ENCODE data around the gene PCGF3.
"Not testable (repeated sequence)": the region's sequence is repeated elsewhere in the genome, so short reads cannot be mapped to it uniquely, and the experiment has no call there.

The PCGF3 gene

DNA sequence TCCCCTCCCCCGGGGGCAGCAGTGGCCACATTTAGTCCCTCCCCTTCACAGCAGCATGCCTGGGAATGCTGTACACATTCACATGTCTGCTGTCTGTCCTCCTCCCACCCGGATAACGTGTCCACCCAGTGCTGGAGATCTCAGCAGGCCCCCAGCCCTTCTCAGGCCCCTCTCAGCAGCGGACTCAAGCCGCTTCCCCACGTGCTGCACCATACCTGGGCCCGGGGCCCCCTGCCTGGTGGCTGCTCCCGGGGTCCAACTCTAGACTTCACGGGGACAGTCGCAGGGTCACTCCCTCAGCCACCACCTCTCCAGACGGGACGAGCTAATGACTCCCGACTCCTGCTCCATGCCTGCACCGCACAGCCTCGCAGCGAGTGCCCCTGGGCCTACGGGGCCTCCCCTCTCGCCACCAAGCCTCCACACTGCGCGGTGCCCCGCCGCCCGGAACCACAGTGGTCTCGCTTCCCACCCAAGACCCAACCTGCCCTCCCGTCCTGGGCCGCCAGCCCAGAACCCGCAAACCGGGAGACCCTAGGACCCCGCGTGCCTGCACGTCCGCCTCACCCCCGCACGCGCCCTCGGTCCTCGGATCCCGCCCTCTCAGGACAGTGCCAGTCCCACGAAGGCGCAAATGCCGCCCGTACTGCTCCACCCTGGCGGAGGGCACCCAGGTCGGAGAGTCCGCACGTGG, 1.3 kb upstream of the PCGF3 start:
- H3K9ac ChIP-seq (ENCODE audit: low read length in 5 of 5) = no peak overlapping the region
- H3K36me3 ChIP-seq (ENCODE audit: control insufficient read depth in 5 of 5, insufficient read depth in 5 of 5, low read length in 5 of 5) = no peaks in the 10 kb centered on the region
- no peaks in the 10 kb centered on the region for H3K27me3 ChIP-seq (ENCODE audit: control insufficient read depth in 5 of 5, insufficient read depth in 4 of 5, low read length in 5 of 5)
- peaks cover 4 to 49% (median 34%) of the 10 kb centered on the region in 5 donors for H3K4me1 ChIP-seq (ENCODE audit: control insufficient read depth in 5 of 5, insufficient read depth in 5 of 5, low read length in 5 of 5)
- no peaks in the 10 kb centered on the region for H3K9me3 ChIP-seq (ENCODE audit: control insufficient read depth in 5 of 5, low read length in 5 of 5)
- no peak overlapping the region for H3K4me3 ChIP-seq (ENCODE audit: low read depth in 1 of 5, low read length in 5 of 5)
- no peak overlapping the region for H3K27ac ChIP-seq (ENCODE audit: low read depth, low read length)

DNA sequence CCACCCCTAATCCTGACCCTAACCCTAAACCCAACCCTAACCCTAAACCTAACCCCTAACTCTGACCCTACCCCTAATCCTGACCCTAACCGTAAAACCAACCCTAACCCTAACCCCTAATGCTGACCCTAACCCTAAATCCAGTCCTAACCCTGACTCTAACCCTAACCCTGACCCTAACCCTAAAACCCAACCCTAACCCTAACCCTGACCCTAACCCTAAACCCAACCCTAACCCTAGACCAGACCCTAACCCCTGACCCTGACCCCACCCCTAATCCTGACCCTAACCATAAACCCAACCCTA, 708 bp upstream of the PCGF3 start:
- H3K27ac ChIP-seq (ENCODE audit: low read depth, low read length) = no peak overlapping the region
- H3K36me3 ChIP-seq (ENCODE audit: control insufficient read depth in 5 of 5, insufficient read depth in 5 of 5, low read length in 5 of 5) = no peaks in the 10 kb centered on the region
- peaks cover 4 to 47% (median 33%) of the 10 kb centered on the region in 5 donors for H3K4me1 ChIP-seq (ENCODE audit: control insufficient read depth in 5 of 5, insufficient read depth in 5 of 5, low read length in 5 of 5)
- H3K27me3 ChIP-seq (ENCODE audit: control insufficient read depth in 5 of 5, insufficient read depth in 4 of 5, low read length in 5 of 5) = no peaks in the 10 kb centered on the region
- H3K9ac ChIP-seq (ENCODE audit: low read length in 5 of 5) = peak overlapping the region in 4 of 5 donors; percentile 68 to 87 (median 82)
- no peaks in the 10 kb centered on the region for H3K9me3 ChIP-seq (ENCODE audit: control insufficient read depth in 5 of 5, low read length in 5 of 5)
- H3K4me3 ChIP-seq (ENCODE audit: low read depth in 1 of 5, low read length in 5 of 5) = peak overlapping the region; percentile 69 to 83 (median 77)

DNA sequence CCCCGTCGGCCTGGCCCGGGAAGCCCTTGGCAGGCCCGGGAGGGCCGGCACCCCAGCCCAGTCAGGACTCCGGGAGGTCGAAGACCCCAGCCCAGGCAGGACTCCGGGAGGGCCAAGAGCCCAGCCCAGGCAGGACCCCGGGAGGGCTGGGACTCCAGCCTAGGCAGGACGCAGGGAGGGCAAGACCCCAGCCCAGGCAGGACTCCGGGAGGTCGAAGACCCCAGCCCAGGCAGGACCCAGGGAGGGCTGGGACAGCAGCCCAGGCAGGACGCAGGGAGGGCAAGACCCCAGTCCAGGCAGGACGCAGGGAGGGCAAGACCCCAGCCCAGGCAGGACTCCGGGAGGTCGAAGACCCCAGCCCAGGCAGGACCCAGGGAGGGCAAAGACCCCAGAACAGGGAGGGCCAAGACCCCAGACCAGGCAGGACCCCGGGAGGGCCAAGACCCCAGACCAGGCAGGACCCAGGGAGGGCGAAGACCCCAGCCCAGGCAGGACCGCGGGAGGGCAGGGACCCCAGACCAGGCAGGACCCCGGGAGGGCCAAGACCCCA, 526 bp downstream of the PCGF3 start:
- H3K36me3 ChIP-seq (ENCODE audit: control insufficient read depth in 5 of 5, insufficient read depth in 5 of 5, low read length in 5 of 5); H3K27me3 ChIP-seq (ENCODE audit: control insufficient read depth in 5 of 5, insufficient read depth in 4 of 5, low read length in 5 of 5); H3K9me3 ChIP-seq (ENCODE audit: control insufficient read depth in 5 of 5, low read length in 5 of 5): not testable (repeated sequence)
- peak overlapping the region; percentile 29 to 83 (median 78) for H3K4me3 ChIP-seq (ENCODE audit: low read depth in 1 of 5, low read length in 5 of 5)
- H3K9ac ChIP-seq (ENCODE audit: low read length in 5 of 5) = peak overlapping the region; percentile 93 to 100 (median 97)
- peak overlapping the region; percentile 57 for H3K27ac ChIP-seq (ENCODE audit: low read depth, low read length)
- H3K4me1 ChIP-seq (ENCODE audit: control insufficient read depth in 5 of 5, insufficient read depth in 5 of 5, low read length in 5 of 5) = peaks cover 4 to 51% (median 36%) of the 10 kb centered on the region in 5 donors

DNA sequence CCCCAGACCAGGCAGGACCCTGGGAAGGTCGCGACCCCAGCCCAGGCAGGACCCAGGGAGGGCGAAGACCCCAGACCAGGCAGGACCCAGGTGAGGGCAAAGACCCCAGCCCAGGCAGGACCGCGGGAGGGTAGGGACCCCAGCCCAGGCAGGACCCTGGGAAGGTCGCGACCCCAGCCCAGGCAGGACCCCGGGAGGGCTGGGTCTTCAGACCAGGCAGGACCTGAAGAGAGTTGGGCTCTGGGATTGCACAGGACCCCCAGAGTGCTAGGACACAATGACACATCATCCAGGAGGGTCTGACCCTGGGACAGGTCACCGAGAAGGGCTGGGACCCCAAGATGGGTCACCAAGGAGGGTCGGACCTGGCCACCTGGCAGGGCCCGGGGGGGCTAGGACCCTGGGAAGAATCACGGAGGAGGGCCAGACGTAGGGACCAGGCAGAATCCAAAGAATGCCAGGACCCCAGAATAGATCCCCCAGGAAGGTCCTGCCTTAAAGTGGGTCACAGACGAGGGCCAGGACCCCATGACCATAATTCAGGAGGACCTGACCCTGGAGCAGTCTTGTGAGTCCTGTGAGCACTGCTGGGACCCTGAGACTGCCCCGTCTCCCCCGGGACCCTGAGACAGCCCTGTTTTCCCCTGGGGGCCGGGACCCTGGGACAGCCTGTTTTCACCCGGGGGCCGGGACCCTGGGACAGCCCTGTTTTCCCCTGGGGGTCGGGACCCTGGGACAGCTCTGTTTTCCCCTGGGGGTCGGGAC, 1.4 kb downstream of the PCGF3 start:
- Histone ChIP-seq H3K9ac (ENCODE audit: low read length in 5 of 5) (peak overlapping the region; percentile 68 to 100 (median 93)), H3K4me1 (ENCODE audit: control insufficient read depth in 5 of 5, insufficient read depth in 5 of 5, low read length in 5 of 5) (peaks cover 4 to 51% (median 36%) of the 10 kb centered on the region in 5 donors), H3K36me3 (ENCODE audit: control insufficient read depth in 5 of 5, insufficient read depth in 5 of 5, low read length in 5 of 5) (peaks cover 0 to 6% (median 0%) of the 10 kb centered on the region in 5 donors), H3K9me3 (ENCODE audit: control insufficient read depth in 5 of 5, low read length in 5 of 5) (no peaks in the 10 kb centered on the region), H3K27ac (ENCODE audit: low read depth, low read length) (no peak overlapping the region), H3K27me3 (ENCODE audit: control insufficient read depth in 5 of 5, insufficient read depth in 4 of 5, low read length in 5 of 5) (no peaks in the 10 kb centered on the region), H3K4me3 (ENCODE audit: low read depth in 1 of 5, low read length in 5 of 5) (peak overlapping the region; percentile 40 to 83 (median 57))

DNA sequence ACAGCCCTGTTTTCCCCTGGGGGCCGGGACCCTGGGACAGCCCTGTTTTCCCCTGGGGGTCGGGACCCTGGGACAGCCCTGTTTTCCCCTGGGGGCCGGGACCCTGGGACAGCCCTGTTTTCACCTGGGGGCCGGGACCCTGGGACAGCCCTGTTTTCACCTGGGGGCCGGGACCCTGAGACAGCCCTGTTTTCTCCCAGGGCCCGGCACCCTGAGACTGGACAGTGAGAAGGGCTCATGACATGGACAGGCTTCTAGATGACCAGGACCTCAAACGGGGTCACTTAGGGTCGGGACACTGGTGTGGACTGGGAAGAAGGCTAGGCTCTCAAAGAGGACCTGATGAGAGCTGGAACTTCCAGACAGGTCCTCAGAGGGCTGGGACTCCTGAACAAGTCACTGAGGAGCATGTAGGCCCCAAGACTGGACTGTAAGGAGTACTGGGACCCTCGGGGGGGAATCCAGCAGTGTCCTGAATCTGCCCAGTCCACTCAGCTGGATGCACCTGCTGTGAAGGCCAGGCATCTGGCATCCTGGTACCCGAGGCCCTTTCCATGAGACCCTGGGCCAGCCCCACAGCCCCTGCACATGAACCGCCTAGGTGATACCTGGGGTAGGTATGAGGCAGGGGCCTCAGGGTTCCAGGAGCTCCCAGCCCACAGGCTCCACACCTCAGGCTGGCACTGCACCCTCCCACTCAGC, 2.4 kb downstream of the PCGF3 start:
- Histone ChIP-seq H3K9ac (ENCODE audit: low read length in 5 of 5) (peak overlapping the region in 3 of 5 donors; percentile 39 to 46 (median 44)), H3K4me1 (ENCODE audit: control insufficient read depth in 5 of 5, insufficient read depth in 5 of 5, low read length in 5 of 5) (peaks cover 4 to 51% (median 39%) of the 10 kb centered on the region in 5 donors), H3K9me3 (ENCODE audit: control insufficient read depth in 5 of 5, low read length in 5 of 5) (no peaks in the 10 kb centered on the region), H3K4me3 (ENCODE audit: low read depth in 1 of 5, low read length in 5 of 5) (peak overlapping the region in 3 of 5 donors; percentile 3 to 39 (median 24)), H3K27ac (ENCODE audit: low read depth, low read length) (no peak overlapping the region), H3K36me3 (ENCODE audit: control insufficient read depth in 5 of 5, insufficient read depth in 5 of 5, low read length in 5 of 5) (peaks cover 0 to 6% (median 0%) of the 10 kb centered on the region in 5 donors), H3K27me3 (ENCODE audit: control insufficient read depth in 5 of 5, insufficient read depth in 4 of 5, low read length in 5 of 5) (no peaks in the 10 kb centered on the region)

- H3K9me3 ChIP-seq (ENCODE audit: control insufficient read depth in 5 of 5, low read length in 5 of 5) = no peaks in the 10 kb centered on the region
- H3K4me1 ChIP-seq (ENCODE audit: control insufficient read depth in 5 of 5, insufficient read depth in 5 of 5, low read length in 5 of 5) = peaks cover 4 to 51% (median 39%) of the 10 kb centered on the region in 5 donors
- no peaks in the 10 kb centered on the region for H3K27me3 ChIP-seq (ENCODE audit: control insufficient read depth in 5 of 5, insufficient read depth in 4 of 5, low read length in 5 of 5)
- peaks cover 0 to 6% (median 0%) of the 10 kb centered on the region in 5 donors for H3K36me3 ChIP-seq (ENCODE audit: control insufficient read depth in 5 of 5, insufficient read depth in 5 of 5, low read length in 5 of 5)
- peak overlapping the region in 3 of 5 donors; percentile 6 to 46 (median 39) for H3K9ac ChIP-seq (ENCODE audit: low read length in 5 of 5)
- H3K4me3 ChIP-seq (ENCODE audit: low read depth in 1 of 5, low read length in 5 of 5) = peak overlapping the region in 2 of 5 donors; percentile 3 to 24
- no peak overlapping the region for H3K27ac ChIP-seq (ENCODE audit: low read depth, low read length)
Observed at GRCh38 chr4:708631-708933, 3.0 kb downstream of the PCGF3 start.

DNA sequence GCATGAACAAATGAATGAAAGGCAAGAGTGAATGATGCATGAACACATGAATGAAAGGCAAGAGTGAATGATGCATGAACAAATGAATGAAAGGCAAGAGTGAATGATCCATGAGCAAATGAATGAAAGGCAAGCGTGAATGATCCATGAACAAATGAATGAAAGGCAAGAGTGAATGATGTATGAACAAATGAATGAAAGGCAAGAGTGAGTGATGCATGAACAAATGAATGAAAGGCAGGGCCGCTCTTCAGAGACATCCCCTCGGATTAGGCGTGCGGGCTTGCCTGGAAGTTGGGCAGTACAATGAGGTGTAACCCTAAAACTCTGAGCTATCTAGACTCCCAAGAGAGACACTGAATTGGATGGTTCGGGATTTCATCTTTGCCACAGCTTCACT, 3.7 kb downstream of the PCGF3 start:
- H3K4me3 ChIP-seq (ENCODE audit: low read depth in 1 of 5, low read length in 5 of 5) = no peak overlapping the region
- no peaks in the 10 kb centered on the region for H3K9me3 ChIP-seq (ENCODE audit: control insufficient read depth in 5 of 5, low read length in 5 of 5)
- no peaks in the 10 kb centered on the region for H3K27me3 ChIP-seq (ENCODE audit: control insufficient read depth in 5 of 5, insufficient read depth in 4 of 5, low read length in 5 of 5)
- H3K36me3 ChIP-seq (ENCODE audit: control insufficient read depth in 5 of 5, insufficient read depth in 5 of 5, low read length in 5 of 5) = peaks cover 0 to 10% (median 5%) of the 10 kb centered on the region in 5 donors
- peaks cover 4 to 48% (median 40%) of the 10 kb centered on the region in 5 donors for H3K4me1 ChIP-seq (ENCODE audit: control insufficient read depth in 5 of 5, insufficient read depth in 5 of 5, low read length in 5 of 5)
- H3K9ac ChIP-seq (ENCODE audit: low read length in 5 of 5) = no peak overlapping the region
- no peak overlapping the region for H3K27ac ChIP-seq (ENCODE audit: low read depth, low read length)

DNA sequence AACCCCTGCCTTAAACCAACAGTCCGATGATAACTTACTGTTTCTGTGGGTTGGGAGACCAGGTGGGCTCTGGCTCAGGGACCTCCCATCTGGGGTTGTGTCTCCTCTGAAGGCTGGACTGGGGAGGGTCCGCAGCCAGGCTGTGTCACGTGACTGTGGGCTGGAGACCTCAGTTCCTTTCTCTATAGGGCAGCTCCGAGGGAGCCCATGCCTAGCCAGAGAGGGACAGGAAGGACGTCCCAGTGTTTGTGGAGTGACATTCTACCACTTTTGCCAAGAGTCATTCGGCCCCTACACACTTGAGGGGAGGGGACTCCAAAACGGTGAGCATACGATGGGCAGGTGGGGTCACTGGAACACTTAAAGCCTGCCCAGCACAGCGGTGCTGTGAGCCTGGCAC, 4.5 kb downstream of the PCGF3 start:
- no peak overlapping the region for H3K27ac ChIP-seq (ENCODE audit: low read depth, low read length)
- no peak overlapping the region for H3K9ac ChIP-seq (ENCODE audit: low read length in 5 of 5)
- peaks cover 6 to 43% (median 35%) of the 10 kb centered on the region in 5 donors for H3K4me1 ChIP-seq (ENCODE audit: control insufficient read depth in 5 of 5, insufficient read depth in 5 of 5, low read length in 5 of 5)
- no peaks in the 10 kb centered on the region for H3K9me3 ChIP-seq (ENCODE audit: control insufficient read depth in 5 of 5, low read length in 5 of 5)
- H3K4me3 ChIP-seq (ENCODE audit: low read depth in 1 of 5, low read length in 5 of 5) = no peak overlapping the region
- peaks cover 0 to 13% (median 8%) of the 10 kb centered on the region in 5 donors for H3K36me3 ChIP-seq (ENCODE audit: control insufficient read depth in 5 of 5, insufficient read depth in 5 of 5, low read length in 5 of 5)
- no peaks in the 10 kb centered on the region for H3K27me3 ChIP-seq (ENCODE audit: control insufficient read depth in 5 of 5, insufficient read depth in 4 of 5, low read length in 5 of 5)

DNA sequence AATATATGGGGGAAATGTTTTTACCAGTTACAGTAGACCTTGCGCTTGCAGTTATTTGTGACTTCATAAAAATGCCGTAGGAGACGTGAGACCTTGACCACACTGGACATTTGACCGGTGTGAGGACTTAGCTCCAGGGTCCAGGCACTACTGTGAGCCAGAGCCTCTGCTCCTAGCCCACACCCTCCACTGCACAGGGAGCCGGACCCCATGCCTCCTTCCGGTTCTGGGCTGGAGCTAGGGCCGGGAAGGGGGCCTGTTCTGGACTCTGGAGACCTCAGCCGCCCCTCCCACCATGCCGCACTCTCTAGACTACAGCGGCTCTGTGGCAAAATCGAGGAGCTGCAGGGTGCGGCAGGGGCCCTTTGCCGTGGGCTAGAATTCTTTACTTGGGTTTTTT, 5.3 kb downstream of the PCGF3 start:
- Histone ChIP-seq H3K9ac (ENCODE audit: low read length in 5 of 5) (no peak overlapping the region), H3K9me3 (ENCODE audit: control insufficient read depth in 5 of 5, low read length in 5 of 5) (no peaks in the 10 kb centered on the region), H3K4me3 (ENCODE audit: low read depth in 1 of 5, low read length in 5 of 5) (no peak overlapping the region), H3K36me3 (ENCODE audit: control insufficient read depth in 5 of 5, insufficient read depth in 5 of 5, low read length in 5 of 5) (peaks cover 0 to 13% (median 8%) of the 10 kb centered on the region in 5 donors), H3K4me1 (ENCODE audit: control insufficient read depth in 5 of 5, insufficient read depth in 5 of 5, low read length in 5 of 5) (peaks cover 8 to 40% (median 33%) of the 10 kb centered on the region in 5 donors), H3K27ac (ENCODE audit: low read depth, low read length) (no peak overlapping the region), H3K27me3 (ENCODE audit: control insufficient read depth in 5 of 5, insufficient read depth in 4 of 5, low read length in 5 of 5) (no peaks in the 10 kb centered on the region)

All from subcutaneous abdominal adipose tissue (tissue), 5 donors.